Measurements from ENCODE around the gene MACROD2.

- no peak for TF ChIP-seq CTCF (IDR thresholded peaks at IDR 0.05; ENCODE audit: low read depth, low read length, missing input control)
- no peak for TF ChIP-seq GABPA (IDR thresholded peaks at IDR 0.05 in 1 of 2, conservative IDR thresholded peaks at IDR 0.05 in 1 of 2)
- TF ChIP-seq RAD21 (IDR thresholded peaks at IDR 0.05), result no peak
- TF ChIP-seq TAF1 (conservative IDR thresholded peaks at IDR 0.05), result no peak
- no peak for TF ChIP-seq SP1 (IDR thresholded peaks at IDR 0.05)
- TF ChIP-seq MAX (IDR thresholded peaks at IDR 0.05), result no peak
- TF ChIP-seq EGR1 (IDR thresholded peaks at IDR 0.05; ENCODE audit: low read depth in 2 of 2), result no peak
- TF ChIP-seq YY1 (IDR thresholded peaks at IDR 0.05), result no peak
- no peak for TF ChIP-seq REST (IDR thresholded peaks at IDR 0.05)
- TF ChIP-seq FOXA1 (IDR thresholded peaks at IDR 0.05), result no peak
- no peak for TF ChIP-seq JUND (IDR thresholded peaks at IDR 0.05)
- no peak for TF ChIP-seq HNF4A (conservative IDR thresholded peaks at IDR 0.05)
These were observed 716.3 kb downstream of the MACROD2 start for GRCh38 chr20:14711652-14712051.

All from liver (tissue), 3 donors.